Sigmoid colon (tissue), 7 donors: ENCODE results near the gene SLC25A36. TPM values are rescaled to one million over a fixed set of nuclear protein-coding genes. Genes with fewer than 3 reads are reported as not detected.
A peak's percentile ranks its signal among the peaks of the same experiment; 100 is the strongest.
"Not testable (repeated sequence)": the region's sequence is repeated elsewhere in the genome, so short reads cannot be mapped to it uniquely, and the experiment has no call there.

Experiments
- DNase-seq: peaks from one replicate; pipeline ENCODE4 v3.0.0-alpha.2; 2019
- H3K27ac ChIP-seq, 4 donors: fragments of 200-600 bp; sonication (generic); one replicate each; pipeline ENCODE4 v1.5.1; 2016 to 2019; ENCODE audit warnings: mild to moderate bottlenecking in 1 of 4
- H3K27me3 ChIP-seq, 3 donors: fragments of 200-600 bp; sonication (generic); one replicate each; pipeline ENCODE4 v1.5.1; 2019; ENCODE audit warnings: mild to moderate bottlenecking in 1 of 3
- H3K36me3 ChIP-seq, 4 donors: fragments of 200-600 bp; sonication (generic); one replicate each; pipeline ENCODE4 v1.5.1; 2016 to 2019
- H3K4me1 ChIP-seq, 4 donors: fragments of 200-600 bp; sonication (generic); one replicate each; pipeline ENCODE4 v1.5.1; 2017 to 2019
- H3K4me3 ChIP-seq, 4 donors: fragments of 200-600 bp; sonication (generic); one replicate each; pipeline ENCODE4 v1.5.1; 2017 to 2019; ENCODE audit warnings: mild to moderate bottlenecking in 2 of 4, moderate library complexity in 1 of 4
- H3K9me3 ChIP-seq, 4 donors: fragments of 200-600 bp in 3 of 4; sonication (generic) in 3 of 4; one replicate each; pipeline versions ENCODE4 v1.5.1 to v1.6.1; 2013 to 2019
- EP300 ChIP-seq, 4 donors: sonication (generic); formaldehyde crosslinking; IDR thresholded peaks; one replicate each; pipeline ENCODE4 v1.6.1; 2017; ENCODE audit warnings: antibody characterized with exemption in 4 of 4
- POLR2A ChIP-seq, 2 donors: fragments of 450-650 bp; IDR thresholded peaks; one replicate each; pipeline ENCODE4 v1.6.1; 2016; ENCODE audit warnings: antibody characterized with exemption in 2 of 2, mild to moderate bottlenecking in 2 of 2, moderate library complexity in 2 of 2
- POLR2AphosphoS5 ChIP-seq, 4 donors: sonication (generic); formaldehyde crosslinking; IDR thresholded peaks; one replicate each; pipeline ENCODE4 v1.6.1; 2017; ENCODE audit warnings: antibody characterized with exemption in 4 of 4
- WGBS, 2 donors: extraction: QIAGEN DNeasy Blood & Tissue Kit; methylation state at CpG; one replicate each; pipeline ENCODE4 v1.1.7; 2013; 5-methylcytosine and 5-hydroxymethylcytosine counted together
- intact Hi-C: fragments of 100-400 bp; cut with DNase I; formaldehyde crosslinking; loops from one replicate; pipeline ENCODE4 v1.15.1; 2023
- polyA plus RNA-seq, 3 donors: library from polyadenylated mRNA; stranded (reverse); fragments of 200-250 nt; gene quantifications; one replicate each; pipeline ENCODE4 v1.2.3, GENCODE V29; 2013
- total RNA-seq, 4 donors: library from RNA; depleted of rRNA; stranded (reverse); fragments of >200 nt; gene quantifications; one replicate each; pipeline ENCODE4 v1.1.0, GENCODE V29; 2016
- TF ChIP-seq, protein P1 (sequence below), 4 experiments: fragments of 450-650 bp in 3 of 4; fragments of 200-600 bp in 1 of 4; IDR thresholded peaks; one replicate each; pipeline ENCODE4 v1.5.1; 2016 to 2019; ENCODE audit warnings: antibody characterized with exemption in 4 of 4, mild to moderate bottlenecking in 3 of 4, moderate library complexity in 2 of 4
- donor health status: healthy with polysubstance abuse.
- donor health status: Bipolar disorder and iron deficiency.
- donor health status: healthy.

The SLC25A36 gene
- total and polyA plus RNA-seq, 7 donors = 8.8 to 139 (median 67.0) TPM

DNA sequence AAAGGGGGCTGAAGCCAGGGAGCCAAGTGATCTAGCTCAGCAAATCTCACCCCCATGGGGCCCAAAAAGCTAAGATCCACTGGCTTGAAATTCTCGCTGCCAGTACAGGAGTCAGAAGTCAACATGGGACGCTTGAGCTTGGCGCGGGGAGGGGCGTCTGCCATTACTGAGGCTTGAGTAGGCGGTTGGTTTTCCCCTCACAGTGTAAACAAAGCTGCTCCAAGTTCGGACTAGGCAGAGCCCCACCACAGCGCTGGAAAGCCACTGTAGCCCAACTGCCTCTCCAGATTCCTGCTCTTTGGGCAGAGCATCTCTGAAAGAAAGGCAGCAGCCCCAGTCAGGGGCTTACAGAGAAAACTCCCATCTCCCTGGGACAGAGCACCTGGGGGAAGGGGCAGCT is 8.1 kb upstream of the SLC25A36 start:
- 88 to 92% methylated on average over 8 of the region's 8 CpGs for WGBS, 2 donors
- Histone ChIP-seq H3K27me3 (no peaks in the 10 kb centered on the region), H3K27ac (no peak overlapping the region), H3K9me3 (no peaks in the 10 kb centered on the region), H3K4me3 (no peak overlapping the region), H3K4me1 (no peaks in the 10 kb centered on the region), H3K36me3 (no peaks in the 10 kb centered on the region)
- DNase-seq = no peak
- TF ChIP-seq, protein P1, sequence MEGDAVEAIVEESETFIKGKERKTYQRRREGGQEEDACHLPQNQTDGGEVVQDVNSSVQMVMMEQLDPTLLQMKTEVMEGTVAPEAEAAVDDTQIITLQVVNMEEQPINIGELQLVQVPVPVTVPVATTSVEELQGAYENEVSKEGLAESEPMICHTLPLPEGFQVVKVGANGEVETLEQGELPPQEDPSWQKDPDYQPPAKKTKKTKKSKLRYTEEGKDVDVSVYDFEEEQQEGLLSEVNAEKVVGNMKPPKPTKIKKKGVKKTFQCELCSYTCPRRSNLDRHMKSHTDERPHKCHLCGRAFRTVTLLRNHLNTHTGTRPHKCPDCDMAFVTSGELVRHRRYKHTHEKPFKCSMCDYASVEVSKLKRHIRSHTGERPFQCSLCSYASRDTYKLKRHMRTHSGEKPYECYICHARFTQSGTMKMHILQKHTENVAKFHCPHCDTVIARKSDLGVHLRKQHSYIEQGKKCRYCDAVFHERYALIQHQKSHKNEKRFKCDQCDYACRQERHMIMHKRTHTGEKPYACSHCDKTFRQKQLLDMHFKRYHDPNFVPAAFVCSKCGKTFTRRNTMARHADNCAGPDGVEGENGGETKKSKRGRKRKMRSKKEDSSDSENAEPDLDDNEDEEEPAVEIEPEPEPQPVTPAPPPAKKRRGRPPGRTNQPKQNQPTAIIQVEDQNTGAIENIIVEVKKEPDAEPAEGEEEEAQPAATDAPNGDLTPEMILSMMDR (IDR thresholded peaks at IDR 0.05) = no peak
- TF ChIP-seq POLR2A (IDR thresholded peaks at IDR 0.05) = no peak
- TF ChIP-seq EP300 (IDR thresholded peaks at IDR 0.05) = no peak
- no peak for TF ChIP-seq POLR2AphosphoS5 (IDR thresholded peaks at IDR 0.05)
- intact Hi-C loops = no loop called here

DNA sequence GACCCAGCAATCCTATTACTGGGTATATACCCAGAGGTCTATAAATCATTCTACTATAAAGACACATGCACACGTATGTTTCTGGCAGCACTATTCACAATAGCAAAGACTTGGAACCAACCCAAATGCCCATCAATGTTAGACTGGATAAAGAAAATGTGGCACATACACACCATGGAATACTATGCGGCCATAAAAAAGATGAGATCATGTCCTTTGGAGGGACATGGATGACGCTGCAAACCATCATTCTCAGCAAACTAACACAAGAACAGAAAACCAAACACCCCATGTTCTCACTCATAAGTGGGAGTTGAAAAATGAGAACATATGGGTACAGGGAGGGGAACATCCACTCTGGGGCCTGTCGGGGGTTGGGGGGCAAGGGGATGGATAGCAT is 2.3 kb upstream of the SLC25A36 start:
- H3K27me3 ChIP-seq, H3K27ac ChIP-seq, H3K36me3 ChIP-seq, intact Hi-C loops, H3K4me3 ChIP-seq, DNase-seq, H3K9me3 ChIP-seq: not testable (repeated sequence)
- peaks cover 0 to 14% (median 13%) of the 10 kb centered on the region in 4 donors for H3K4me1 ChIP-seq
- 83 to 94% methylated on average over 4 of the region's 4 CpGs for WGBS, 2 donors

DNA sequence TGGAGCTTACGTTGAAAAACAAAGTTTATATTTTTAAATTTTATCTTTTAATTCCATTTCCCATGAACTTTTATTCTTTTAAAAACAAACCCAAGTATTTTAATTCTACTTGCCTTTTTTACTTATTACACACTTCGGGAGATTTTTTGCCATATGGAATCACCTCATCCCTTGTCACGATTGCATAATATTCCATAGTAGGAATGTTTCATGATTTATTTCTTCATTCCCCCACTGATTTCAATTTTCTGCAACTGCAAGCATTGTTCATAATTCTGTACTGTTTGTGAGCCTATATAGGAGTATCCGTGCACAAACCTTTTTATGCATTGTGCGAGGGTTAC is 574 bp upstream of the SLC25A36 start:
- Histone ChIP-seq H3K9me3 (no peaks in the 10 kb centered on the region), H3K36me3 (no peaks in the 10 kb centered on the region), H3K4me1 (peaks cover 0 to 32% (median 30%) of the 10 kb centered on the region in 4 donors), H3K27ac (peak overlapping the region; percentile 96 to 99 (median 98)), H3K4me3 (peak overlapping the region; percentile 85 to 92 (median 90)), H3K27me3 (no peaks in the 10 kb centered on the region)
- DNase-seq = no peak
- intact Hi-C loops = no loop called here
- 35 to 45% methylated on average over 5 of the region's 5 CpGs for WGBS, 2 donors
- TF ChIP-seq, protein P1 (IDR thresholded peaks at IDR 0.05) = no peak
- TF ChIP-seq POLR2AphosphoS5 (IDR thresholded peaks at IDR 0.05) (no peak), EP300 (IDR thresholded peaks at IDR 0.05) (no peak), POLR2A (IDR thresholded peaks at IDR 0.05) (no peak)

DNA sequence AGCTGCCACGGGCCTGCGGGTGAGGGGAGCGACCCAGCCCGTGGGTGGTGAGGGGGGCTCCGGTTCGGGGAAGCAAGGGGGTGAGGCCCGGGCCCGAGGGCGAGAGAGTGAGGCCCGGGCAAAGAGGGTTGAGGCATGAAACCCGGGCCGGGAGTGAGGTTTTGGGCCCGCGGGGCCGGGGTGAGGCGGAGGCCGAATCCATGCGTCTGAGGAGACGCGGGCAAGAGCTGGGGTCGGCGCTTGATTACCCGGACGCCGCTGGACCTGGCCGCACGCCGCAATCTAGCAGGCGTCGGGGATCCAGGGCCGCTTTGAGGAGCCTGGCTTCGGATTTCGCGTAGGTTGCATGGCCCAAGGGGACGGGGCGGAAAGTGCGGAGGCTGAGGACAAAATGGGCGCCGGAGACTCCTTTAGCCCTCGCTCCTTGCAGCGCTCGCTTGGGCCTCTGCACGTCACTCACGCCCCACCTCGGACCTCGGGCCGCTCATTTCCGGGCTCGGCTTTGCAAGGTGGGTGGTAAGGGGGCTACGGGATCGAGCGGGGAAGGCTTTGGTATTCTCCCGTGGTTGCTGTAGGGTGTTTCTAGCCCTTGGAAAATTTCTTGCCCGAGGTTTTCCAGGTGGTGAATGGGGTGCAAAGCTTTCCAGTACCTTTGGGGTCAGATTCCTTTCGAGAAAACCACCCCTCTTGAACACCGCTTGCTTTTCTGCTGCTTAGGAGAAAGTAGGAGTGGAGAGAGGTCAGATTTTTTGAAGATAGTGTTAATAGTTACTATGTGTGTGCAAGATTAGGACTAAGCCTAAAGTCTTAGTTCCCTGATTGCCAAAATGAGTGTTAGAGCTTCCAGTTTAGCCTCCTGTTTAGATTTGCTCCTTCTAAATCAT is 827 bp downstream of the SLC25A36 start:
- peak; percentile 80 for DNase-seq
- Histone ChIP-seq H3K9me3 (no peaks in the 10 kb centered on the region), H3K27ac (peak overlapping the region; percentile 96 to 99 (median 98)), H3K36me3 (no peaks in the 10 kb centered on the region), H3K4me3 (peak overlapping the region; percentile 85 to 92 (median 90)), H3K4me1 (peaks cover 0 to 38% (median 35%) of the 10 kb centered on the region in 4 donors), H3K27me3 (no peaks in the 10 kb centered on the region)
- TF ChIP-seq POLR2A (IDR thresholded peaks at IDR 0.05) (no peak), EP300 (IDR thresholded peaks at IDR 0.05) (peak in 1 of 4 donors; percentile 18), POLR2AphosphoS5 (IDR thresholded peaks at IDR 0.05) (peak in 2 of 4 donors; percentile 25 to 26)
- TF ChIP-seq, protein P1 (IDR thresholded peaks at IDR 0.05) = no peak
- 1% methylated on average over 56 of the region's 56 CpGs for WGBS, 2 donors
- intact Hi-C loops = no loop called here

DNA sequence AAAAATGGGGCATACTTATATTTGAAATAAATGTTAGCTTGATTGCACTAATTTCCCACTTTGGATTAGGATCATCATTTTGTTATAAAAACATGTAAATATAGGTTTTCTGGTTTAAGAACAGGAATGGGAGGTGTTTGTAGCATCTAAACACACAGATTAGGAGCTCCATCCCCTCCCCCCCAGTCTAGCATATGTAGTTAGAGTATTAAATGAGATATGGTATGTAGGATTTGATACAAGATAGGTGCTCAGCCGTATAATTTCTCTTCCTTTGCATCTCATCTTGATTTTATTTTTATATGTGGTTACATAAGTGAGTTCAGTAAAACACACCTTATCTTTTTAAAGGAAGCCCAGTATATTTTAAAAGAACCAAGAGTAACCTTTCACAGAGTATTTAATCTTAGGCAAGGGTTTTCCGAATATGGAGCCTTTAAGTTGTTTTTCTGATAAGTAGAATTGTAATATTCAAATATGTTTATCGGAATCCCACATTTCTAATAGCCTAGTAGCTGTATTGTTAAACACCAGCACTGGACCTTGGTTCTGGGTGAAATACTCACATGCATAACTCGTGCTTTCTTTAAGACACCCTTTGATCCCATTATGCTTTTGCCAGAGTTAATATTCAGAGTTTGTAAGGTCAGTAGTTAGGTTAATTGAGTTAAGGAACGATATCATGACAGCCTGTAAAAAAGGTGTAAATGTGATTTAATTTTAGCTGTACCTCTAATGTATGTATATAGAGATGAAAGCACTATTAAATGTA is 2.3 kb downstream of the SLC25A36 start:
- no peaks in the 10 kb centered on the region for H3K36me3 ChIP-seq
- no peaks in the 10 kb centered on the region for H3K9me3 ChIP-seq
- peaks cover 0 to 44% (median 40%) of the 10 kb centered on the region in 4 donors for H3K4me1 ChIP-seq
- 42 to 66% methylated on average over 5 of the region's 5 CpGs for WGBS, 2 donors
- H3K27ac ChIP-seq = peak overlapping the region; percentile 96 to 99 (median 98)
- intact Hi-C loops = no loop called here
- DNase-seq = no peak
- TF ChIP-seq, protein P1 (IDR thresholded peaks at IDR 0.05) = no peak
- TF ChIP-seq EP300 (IDR thresholded peaks at IDR 0.05) = no peak
- H3K27me3 ChIP-seq = no peaks in the 10 kb centered on the region
- H3K4me3 ChIP-seq = peak overlapping the region in 2 of 4 donors; percentile 85 to 88
